Measurements from ENCODE around the gene IQUB.

GRCh38 chr7:123502201-123502600, 32.2 kb downstream of the IQUB start:
- TF ChIP-seq EP300 (IDR thresholded peaks at IDR 0.05) (no peak), POLR2A (IDR thresholded peaks at IDR 0.05) (no peak)

Data from sigmoid colon (tissue), 4 donors.